Heart left ventricle (tissue), 13 donors: ENCODE measurements around the gene RPTOR.

Experiments
- CTCF ChIP-seq, 12 donors: fragments of 200-600 bp; sonication (generic) in 4 of 12; IDR thresholded peaks; one replicate each; pipeline versions ENCODE4 v1.5.0 to v1.8.0; 2018 to 2022; ENCODE audit warnings: antibody characterized with exemption in 12 of 12, mild to moderate bottlenecking in 5 of 12
- POLR2A ChIP-seq, 2 donors: fragments of 450-650 bp; IDR thresholded peaks; one replicate each; pipeline ENCODE4 v1.6.1; 2017; ENCODE audit warnings: antibody characterized with exemption in 2 of 2, mild to moderate bottlenecking in 2 of 2, moderate library complexity in 2 of 2
- donor health status: ischemic (EF 13 %, LVEDD 7.1; RV severe dilation, severe dysfunction).
- donor health status: DM: no; HTN: yes; CAD: no.
- donor health status: DM: no; HTN: no; CAD: no.
- donor health status: ischemic (EF 25% LVEDD 6.9; RV normal size, moderate dysfunction).
- donor health status: ischemic (EF 25% LVEDD 5.7; RV mildly dilated, moderate dysfunction).
- donor health status: ischemic (EF 35%, LVEDD 5.7; RV mildly dilated, moderate dysfunction).
- donor health status: nonischemic (EF 11% LVEDD 7.7; RV severe dilation, severe dysfunction).
- donor health status: DM: yes; HTN: yes; CAD: no.
- donor health status: PGD.
- donor health status: ischemic (EF 29% LVEDD 5.4; RV normal size, mild dysfunction).
- donor health status: nonischemic (EF 23%, LVEDD 6.1; RV moderate dilation, normal function).

- TF ChIP-seq CTCF (IDR thresholded peaks at IDR 0.05) (no peak), POLR2A (IDR thresholded peaks at IDR 0.05) (no peak)
Measured at GRCh38 chr17:80846932-80847331, 302.3 kb downstream of the RPTOR start.
